GM19372 (cell line): ENCODE results near the gene EOMES.
A peak's percentile ranks its signal among the peaks of the same experiment; 100 is the strongest.

Experiments used
- ATAC-seq: cut with Tn5 transposase; IDR thresholded peaks from one replicate; pipeline ENCODE4 v1.9.1; 2021; ENCODE audit warnings: mild to moderate bottlenecking, low read depth, moderate library complexity; ENCODE audit not compliant: unreplicated experiment

EOMES gene

DNA sequence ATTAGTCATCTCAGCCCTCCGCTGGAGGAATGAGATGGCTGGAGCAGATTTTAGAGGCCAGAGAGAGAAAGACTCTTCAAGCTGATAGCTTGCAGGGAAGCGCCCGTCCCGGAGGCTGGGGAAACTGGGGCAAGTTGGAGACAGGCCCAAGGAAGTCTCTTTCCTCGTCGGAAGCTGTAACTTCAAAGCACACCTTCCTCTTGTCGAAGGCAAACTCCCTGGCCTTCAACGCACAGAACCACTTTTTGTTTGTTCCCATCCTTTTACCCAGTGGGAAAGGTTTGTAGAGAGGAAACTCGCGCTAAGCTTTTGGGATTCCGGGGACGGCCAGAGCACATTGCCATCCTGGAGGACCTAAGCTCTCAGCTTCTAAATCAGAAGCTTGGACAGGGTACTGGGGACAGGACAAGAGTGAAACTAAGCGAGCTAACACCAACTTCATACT is 900 bp upstream of the EOMES start:
- ATAC-seq, result no peak

DNA sequence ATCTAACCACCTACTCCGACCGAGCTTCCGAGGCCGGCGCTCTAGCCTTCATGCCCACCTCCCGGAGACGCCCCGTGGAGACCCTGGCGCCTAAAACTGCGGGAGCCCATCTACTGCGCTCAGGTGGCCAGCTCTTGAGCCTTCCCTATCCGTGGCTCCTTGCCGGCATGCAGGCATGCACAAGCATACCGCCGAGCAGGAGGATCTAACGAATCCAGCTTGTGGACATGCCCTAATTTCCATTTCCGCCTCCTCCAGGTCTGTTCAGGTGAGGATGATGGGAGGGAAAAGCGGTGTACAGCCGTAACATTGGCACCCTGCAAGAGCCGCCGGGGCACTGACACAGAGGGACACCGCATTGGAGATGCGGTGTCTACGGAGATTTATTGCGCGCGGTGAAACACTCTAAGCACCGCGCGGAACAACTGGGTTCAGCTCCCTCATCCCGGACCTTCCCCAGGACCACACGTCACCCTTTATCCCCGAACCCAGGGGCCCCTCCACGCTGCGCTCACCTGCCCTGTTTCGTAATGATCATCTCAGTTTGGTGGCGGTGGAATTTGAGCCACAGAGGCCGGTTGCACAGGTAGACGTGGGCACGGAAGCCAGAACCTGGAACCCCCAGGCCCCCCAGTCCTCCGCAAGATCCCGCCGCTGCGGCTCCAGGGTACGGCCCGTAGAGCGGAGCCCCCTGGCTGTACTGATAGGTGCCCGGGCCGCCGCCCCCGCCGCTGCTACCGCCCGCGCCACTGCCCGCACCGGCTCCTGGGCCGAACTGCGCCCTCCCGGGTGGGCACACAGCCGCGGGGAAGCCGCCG is 1.0 kb downstream of the EOMES start:
- ATAC-seq, result peak; percentile 4

GRCh38 chr3:27719314-27720003 is 2.7 kb downstream of the EOMES start:
- ATAC-seq, result no peak

GRCh38 chr3:27718459-27718858 is 3.7 kb downstream of the EOMES start:
- ATAC-seq, result no peak

GRCh38 chr3:27717200-27717852 is 4.8 kb downstream of the EOMES start:
- no peak for ATAC-seq

- no peak for ATAC-seq
These were observed 5.8 kb downstream of the EOMES start for GRCh38 chr3:27716309-27716708.

GRCh38 chr3:27715863-27716262 is 6.3 kb downstream of the EOMES start:
- no peak for ATAC-seq

DNA sequence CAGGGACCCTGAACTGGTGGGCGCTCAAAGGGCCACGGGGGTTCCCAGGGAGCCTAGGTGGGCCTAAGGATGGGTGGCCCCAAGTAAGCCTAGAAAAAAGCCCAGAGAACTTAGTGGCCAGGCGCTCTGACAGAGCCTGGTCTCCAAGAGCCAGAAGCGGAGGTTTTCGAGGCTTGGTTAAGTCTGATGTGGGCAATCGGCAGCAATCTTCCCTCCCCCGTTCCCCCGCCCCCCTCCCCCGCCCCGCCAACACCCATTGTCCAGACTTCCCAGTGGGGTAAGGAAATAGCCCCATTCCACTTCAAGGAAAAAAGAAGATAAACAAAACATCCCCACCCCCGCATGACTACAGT is 6.7 kb downstream of the EOMES start:
- ATAC-seq, result no peak

- ATAC-seq, result no peak
These were observed 7.2 kb downstream of the EOMES start for GRCh38 chr3:27714692-27715453.

- no peak for ATAC-seq
These were observed 8.0 kb downstream of the EOMES start for GRCh38 chr3:27714146-27714526.

DNA sequence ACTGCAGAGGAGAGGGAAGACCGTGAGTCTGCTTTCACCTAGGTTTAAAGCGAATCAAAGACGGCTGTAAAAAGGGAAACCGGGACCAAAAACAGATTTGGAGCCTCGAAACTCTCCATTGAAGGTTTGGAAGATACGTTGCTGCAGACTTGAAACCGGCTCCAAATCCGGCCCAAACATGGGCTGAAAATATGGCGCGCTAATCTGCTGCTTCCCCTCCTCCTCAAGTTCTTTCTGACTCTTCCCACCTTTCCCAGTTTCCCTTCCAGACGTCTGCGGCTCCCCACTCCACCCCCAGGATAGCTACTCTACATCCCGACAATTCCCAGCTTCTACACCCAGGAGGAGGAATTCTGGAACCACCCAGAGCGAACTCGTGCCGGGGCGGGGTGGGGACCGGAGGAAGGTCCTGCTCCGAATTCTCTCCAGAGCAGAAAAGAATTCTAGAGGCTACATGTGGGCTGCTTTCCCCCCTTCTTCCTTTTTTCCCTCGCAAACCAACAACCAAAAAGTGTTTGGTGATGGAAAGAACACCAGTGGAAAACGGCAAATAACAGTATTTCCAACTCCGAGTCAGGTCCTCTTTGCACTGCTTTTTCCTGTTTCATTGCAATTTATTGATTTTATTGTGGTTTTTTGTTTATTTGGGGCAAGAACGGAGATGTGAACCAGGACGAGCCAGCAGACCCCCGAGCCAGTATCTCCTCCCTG is 8.5 kb downstream of the EOMES start:
- no peak for ATAC-seq

- ATAC-seq, result no peak
These were observed 9.1 kb downstream of the EOMES start for GRCh38 chr3:27713078-27713423.

- peak; percentile 93 for ATAC-seq
These were observed 9.7 kb downstream of the EOMES start for GRCh38 chr3:27712136-27713077.

- no peak for ATAC-seq
These were observed 13.9 kb downstream of the EOMES start for GRCh38 chr3:27708250-27708649.

GRCh38 chr3:27699067-27699466 is 23.1 kb downstream of the EOMES start:
- ATAC-seq, result peak; percentile 61

- no peak for ATAC-seq
These were observed 25.2 kb downstream of the EOMES start for GRCh38 chr3:27696906-27697305.

DNA sequence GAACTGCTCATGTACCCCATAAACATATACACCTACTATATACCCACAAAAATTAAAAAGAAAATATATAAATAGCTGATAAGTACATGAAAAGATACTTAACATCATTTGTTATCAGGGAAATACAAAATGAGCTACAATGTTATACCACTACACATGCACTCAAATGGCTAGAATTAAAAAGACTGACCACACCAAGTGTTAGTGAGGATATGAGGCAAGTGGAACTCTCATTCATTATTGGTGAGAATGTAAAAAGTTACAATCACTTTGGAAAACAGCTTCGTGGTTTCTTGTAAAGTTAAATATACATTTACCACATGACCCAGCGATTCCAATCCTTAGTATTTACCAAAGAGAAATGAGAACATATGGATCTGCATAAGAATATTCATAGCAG is 26.5 kb downstream of the EOMES start:
- no peak for ATAC-seq

DNA sequence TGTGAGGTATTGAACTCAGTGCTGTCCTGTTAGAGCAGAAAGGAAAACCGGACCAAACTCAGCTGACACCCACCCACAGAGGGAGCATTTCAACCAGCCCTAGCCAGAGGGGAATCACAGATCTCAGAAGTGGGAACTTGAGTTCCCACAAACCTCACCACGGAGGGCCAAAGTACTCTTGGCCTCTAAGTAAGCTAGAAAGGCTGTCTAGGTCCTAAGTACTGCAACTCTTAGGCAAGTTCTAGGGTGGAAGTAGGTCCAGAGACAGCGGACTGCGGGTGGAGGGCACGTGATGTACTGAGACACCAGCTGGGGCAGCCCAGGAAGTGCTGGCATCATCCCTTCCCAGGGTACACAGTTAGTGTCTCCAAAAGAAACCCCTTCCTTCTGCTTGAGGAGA is 34.1 kb downstream of the EOMES start:
- no peak for ATAC-seq

GRCh38 chr3:27686642-27687041 is 35.5 kb downstream of the EOMES start:
- no peak for ATAC-seq
